Activated CD4-positive, alpha-beta memory T cell treated with anti-CD3 and anti-CD28 coated beads, Interleukin-2, amount 10 ng/mL, durations not matched to agents 7 days and 5 days (primary cell): Measurements from ENCODE around the gene CDH23. TPM values are rescaled to one million over a fixed set of nuclear protein-coding genes. Genes with fewer than 3 reads are reported as not detected.

ENCODE experiments used
- CTCF ChIA-PET: fragments of 350-600 bp; sonication (Branson Sonifier 250); formaldehyde crosslinking; loops from one replicate; lab custom pipeline; 2021; ENCODE audit warnings: antibody characterized with exemption, inconsistent platforms; lab: Charles Lee
- POLR2A ChIA-PET: fragments of 350-600 bp; sonication (Branson Sonifier 250); formaldehyde crosslinking; loops from one replicate; lab custom pipeline; 2021; ENCODE audit warnings: antibody characterized with exemption; lab: Charles Lee
- DNase-seq: peaks from one replicate; pipeline ENCODE4 v3.0.0-alpha.2; 2020
- H3K27ac Mint-ChIP-seq: one replicate; pipeline ENCODE4 v1.8.0; 2021; ENCODE audit warnings: mild to moderate bottlenecking, mixed read lengths
- H3K27me3 Mint-ChIP-seq: one replicate; pipeline ENCODE4 v1.8.0; 2021; ENCODE audit warnings: mixed read lengths
- H3K36me3 Mint-ChIP-seq: one replicate; pipeline ENCODE4 v1.8.0; 2021; ENCODE audit warnings: low read depth, mixed read lengths
- H3K4me1 Mint-ChIP-seq: one replicate; pipeline ENCODE4 v1.8.0; 2021; ENCODE audit warnings: mixed read lengths
- H3K4me3 Mint-ChIP-seq: one replicate; pipeline ENCODE4 v1.8.0; 2021; ENCODE audit warnings: mild to moderate bottlenecking, mixed read lengths
- H3K9me3 Mint-ChIP-seq: one replicate; pipeline ENCODE4 v1.8.0; 2021; ENCODE audit warnings: mixed read lengths
- total RNA-seq, 2 experiments: library from RNA; stranded (reverse); gene quantifications; one replicate each; pipeline ENCODE4 v1.2.3, GENCODE V29; 2021

CDH23 gene
- total RNA-seq, 2 experiments from 2014 or later: 1.3 TPM

GRCh38 chr10:71805776-71806703, 409.3 kb downstream of the CDH23 start:
- Mint-ChIP-seq H3K4me1 (no peaks in the 10 kb centered on the region), H3K36me3 (no peaks in the 10 kb centered on the region), H3K27ac (no peak overlapping the region), H3K27me3 (peaks cover 1% of the 10 kb centered on the region), H3K9me3 (no peaks in the 10 kb centered on the region), H3K4me3 (no peak overlapping the region)
- ChIA-PET POLR2A (interaction anchor here (0.7 to 1.4 kb wide), 2 partner anchors 33 to 37 kb away, joined by 3 read pairs; partner anchors contain the start of gene VSIR), CTCF (interaction anchor here (0.6 to 1.0 kb wide), 2 partner anchors 32 to 205 kb away, joined by 4 to 5 read pairs; partner anchors contain the start of gene VSIR)
- DNase-seq: no peak

- Mint-ChIP-seq H3K27ac (no peak overlapping the region), H3K36me3 (no peaks in the 10 kb centered on the region), H3K9me3 (no peaks in the 10 kb centered on the region), H3K4me3 (no peak overlapping the region), H3K27me3 (peaks cover 1% of the 10 kb centered on the region), H3K4me1 (no peaks in the 10 kb centered on the region)
- ChIA-PET CTCF (interaction anchor here (0.6 kb wide), 1 partner anchor 206 kb away, joined by 5 read pairs; no protein-coding TSS in a partner anchor), POLR2A (interaction anchor here (0.7 to 1.4 kb wide), 2 partner anchors 34 to 38 kb away, joined by 3 read pairs; partner anchors contain the start of gene VSIR)
- no peak for DNase-seq
These were observed 410.2 kb downstream of the CDH23 start for GRCh38 chr10:71806704-71807556.

GRCh38 chr10:71807557-71808510, 411.1 kb downstream of the CDH23 start:
- POLR2A ChIA-PET: no interaction called here
- DNase-seq: no peak
- H3K27me3 Mint-ChIP-seq: peaks cover 1% of the 10 kb centered on the region
- no peaks in the 10 kb centered on the region for H3K9me3 Mint-ChIP-seq
- no peak overlapping the region for H3K27ac Mint-ChIP-seq
- no peaks in the 10 kb centered on the region for H3K4me1 Mint-ChIP-seq
- no peak overlapping the region for H3K4me3 Mint-ChIP-seq
- H3K36me3 Mint-ChIP-seq: no peaks in the 10 kb centered on the region
- CTCF ChIA-PET: no interaction called here

- no peaks in the 10 kb centered on the region for H3K36me3 Mint-ChIP-seq
- H3K27ac Mint-ChIP-seq: no peak overlapping the region
- ChIA-PET POLR2A (no interaction called here), CTCF (no interaction called here)
- DNase-seq: no peak
- no peaks in the 10 kb centered on the region for H3K4me1 Mint-ChIP-seq
- no peaks in the 10 kb centered on the region for H3K9me3 Mint-ChIP-seq
- H3K4me3 Mint-ChIP-seq: no peak overlapping the region
- H3K27me3 Mint-ChIP-seq: peaks cover 1% of the 10 kb centered on the region
These were observed 412.9 kb downstream of the CDH23 start for GRCh38 chr10:71809628-71810027.

- H3K27ac Mint-ChIP-seq: no peak overlapping the region
- H3K4me3 Mint-ChIP-seq: no peak overlapping the region
- peaks cover 1% of the 10 kb centered on the region for H3K27me3 Mint-ChIP-seq
- no peaks in the 10 kb centered on the region for H3K4me1 Mint-ChIP-seq
- POLR2A ChIA-PET: no interaction called here
- no peaks in the 10 kb centered on the region for H3K9me3 Mint-ChIP-seq
- H3K36me3 Mint-ChIP-seq: no peaks in the 10 kb centered on the region
- CTCF ChIA-PET: interaction anchor here (0.8 to 3.2 kb wide), 6 partner anchors 12 to 426 kb away, joined by 3 to 15 read pairs (median 8); no protein-coding TSS in a partner anchor
- no peak for DNase-seq
These were observed 413.5 kb downstream of the CDH23 start for GRCh38 chr10:71810048-71810750.

GRCh38 chr10:71811351-71811750, 414.6 kb downstream of the CDH23 start:
- CTCF ChIA-PET: interaction anchor here (0.6 to 3.2 kb wide), 23 partner anchors 11 to 493 kb away, joined by 3 to 15 read pairs (median 4); partner anchors contain the start of gene VSIR
- Mint-ChIP-seq H3K27me3 (peaks cover 1% of the 10 kb centered on the region), H3K36me3 (no peaks in the 10 kb centered on the region), H3K4me3 (no peak overlapping the region), H3K27ac (no peak overlapping the region), H3K9me3 (no peaks in the 10 kb centered on the region), H3K4me1 (no peaks in the 10 kb centered on the region)
- POLR2A ChIA-PET: interaction anchor here (1.0 kb wide), 1 partner anchor 39 kb away, joined by 4 read pairs; the partner anchor contains the start of gene VSIR
- no peak for DNase-seq

- Mint-ChIP-seq H3K4me3 (no peak overlapping the region), H3K4me1 (no peaks in the 10 kb centered on the region), H3K27ac (no peak overlapping the region), H3K27me3 (peaks cover 1% of the 10 kb centered on the region), H3K36me3 (peaks cover 5% of the 10 kb centered on the region), H3K9me3 (no peaks in the 10 kb centered on the region)
- ChIA-PET POLR2A (interaction anchor here (0.6 to 1.0 kb wide), 2 partner anchors 39 to 95 kb away, joined by 3 to 4 read pairs; partner anchors contain the start of gene VSIR), CTCF (interaction anchor here (0.5 to 3.2 kb wide), 25 partner anchors 10 to 497 kb away, joined by 3 to 15 read pairs (median 4); partner anchors contain the start of gene VSIR)
- peak; percentile 81 for DNase-seq
These were observed 415.5 kb downstream of the CDH23 start for GRCh38 chr10:71812016-71812912.

- Mint-ChIP-seq H3K4me3 (no peak overlapping the region), H3K4me1 (no peaks in the 10 kb centered on the region), H3K27me3 (peaks cover 1% of the 10 kb centered on the region), H3K36me3 (peaks cover 9% of the 10 kb centered on the region), H3K9me3 (no peaks in the 10 kb centered on the region), H3K27ac (no peak overlapping the region)
- no peak for DNase-seq
- ChIA-PET CTCF (interaction anchor here (0.5 to 3.2 kb wide), 13 partner anchors 9 to 498 kb away, joined by 3 to 15 read pairs (median 4); partner anchors contain the start of gene VSIR), POLR2A (interaction anchor here (0.6 kb wide), 1 partner anchor 96 kb away, joined by 3 read pairs; no protein-coding TSS in a partner anchor)
These were observed 416.3 kb downstream of the CDH23 start for GRCh38 chr10:71812913-71813590.

- H3K9me3 Mint-ChIP-seq: no peaks in the 10 kb centered on the region
- no peaks in the 10 kb centered on the region for H3K27me3 Mint-ChIP-seq
- peaks cover 22% of the 10 kb centered on the region for H3K36me3 Mint-ChIP-seq
- no peak overlapping the region for H3K4me3 Mint-ChIP-seq
- DNase-seq: no peak
- no peak overlapping the region for H3K27ac Mint-ChIP-seq
- no peaks in the 10 kb centered on the region for H3K4me1 Mint-ChIP-seq
- ChIA-PET POLR2A (no interaction called here), CTCF (interaction anchor here (1.8 kb wide), 1 partner anchor 82 kb away, joined by 4 read pairs; no protein-coding TSS in a partner anchor)
These were observed 418.2 kb downstream of the CDH23 start for GRCh38 chr10:71814922-71815411.
